OCI-LY7 (cell line): Measurements from ENCODE around the gene RET.

Experiments used
- EZH2phosphoT487 ChIP-seq: fragments of 200-600 bp; sonication (generic); IDR thresholded peaks from 2 replicates; pipeline ENCODE4 v1.6.1; 2018; ENCODE audit warnings: low read depth, borderline replicate concordance, mild to moderate bottlenecking, mixed run types, antibody characterized with exemption, low read length, moderate library complexity, mixed read lengths
- TF ChIP-seq, protein P1 (sequence below): fragments of 200-600 bp; sonication (generic); conservative IDR thresholded peaks from 2 replicates; pipeline ENCODE4 v1.5.1; 2014; ENCODE audit warnings: mild to moderate bottlenecking, antibody characterized with exemption, low read length, moderate library complexity, mixed read lengths

DNA sequence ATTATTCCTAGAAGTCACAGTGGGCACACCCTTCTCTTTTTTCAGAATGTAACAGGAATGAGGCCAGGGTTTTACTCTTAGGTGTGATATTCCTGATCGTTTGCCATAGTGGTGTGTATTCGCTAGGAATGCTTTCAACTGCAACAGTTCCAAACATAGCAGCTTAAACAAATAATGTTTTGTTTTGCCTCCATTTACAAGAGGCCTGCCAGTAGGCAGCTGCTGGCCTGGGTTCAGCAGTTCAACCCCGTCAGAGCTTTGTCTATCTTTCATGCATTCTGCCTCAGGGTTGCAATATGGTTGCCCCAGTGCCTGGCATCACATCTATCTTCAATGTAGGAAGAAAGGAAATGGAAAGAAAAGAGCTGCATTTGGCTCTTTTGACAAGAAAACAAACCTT, 21.7 kb upstream of the RET start:
- TF ChIP-seq, protein P1, sequence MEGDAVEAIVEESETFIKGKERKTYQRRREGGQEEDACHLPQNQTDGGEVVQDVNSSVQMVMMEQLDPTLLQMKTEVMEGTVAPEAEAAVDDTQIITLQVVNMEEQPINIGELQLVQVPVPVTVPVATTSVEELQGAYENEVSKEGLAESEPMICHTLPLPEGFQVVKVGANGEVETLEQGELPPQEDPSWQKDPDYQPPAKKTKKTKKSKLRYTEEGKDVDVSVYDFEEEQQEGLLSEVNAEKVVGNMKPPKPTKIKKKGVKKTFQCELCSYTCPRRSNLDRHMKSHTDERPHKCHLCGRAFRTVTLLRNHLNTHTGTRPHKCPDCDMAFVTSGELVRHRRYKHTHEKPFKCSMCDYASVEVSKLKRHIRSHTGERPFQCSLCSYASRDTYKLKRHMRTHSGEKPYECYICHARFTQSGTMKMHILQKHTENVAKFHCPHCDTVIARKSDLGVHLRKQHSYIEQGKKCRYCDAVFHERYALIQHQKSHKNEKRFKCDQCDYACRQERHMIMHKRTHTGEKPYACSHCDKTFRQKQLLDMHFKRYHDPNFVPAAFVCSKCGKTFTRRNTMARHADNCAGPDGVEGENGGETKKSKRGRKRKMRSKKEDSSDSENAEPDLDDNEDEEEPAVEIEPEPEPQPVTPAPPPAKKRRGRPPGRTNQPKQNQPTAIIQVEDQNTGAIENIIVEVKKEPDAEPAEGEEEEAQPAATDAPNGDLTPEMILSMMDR = no peak
- TF ChIP-seq EZH2phosphoT487 = no peak
